DOHH2 (cell line): Measurements from ENCODE around the gene ADPRM.

Source experiments
- CTCF ChIP-seq: fragments of 200-600 bp; sonication (generic); IDR thresholded peaks from one replicate; pipeline ENCODE4 v1.5.1; 2014; ENCODE audit warnings: antibody characterized with exemption, mild to moderate bottlenecking, low read depth, low read length; ENCODE audit not compliant: poor library complexity, severe bottlenecking
- EZH2phosphoT487 ChIP-seq: fragments of 200-600 bp; sonication (generic); IDR thresholded peaks from 2 replicates; pipeline ENCODE4 v1.6.1; 2017; ENCODE audit warnings: borderline replicate concordance, mild to moderate bottlenecking, antibody characterized with exemption, low read length, moderate library complexity, mixed read lengths

GRCh38 chr17:10739386-10739785 lies 42.0 kb downstream of the ADPRM start:
- no peak for TF ChIP-seq CTCF
- TF ChIP-seq EZH2phosphoT487 = no peak
